ENCODE results near the gene EYS. TPM values are rescaled to one million over a fixed set of nuclear protein-coding genes. Genes with fewer than 3 reads are reported as not detected.
"Not testable (repeated sequence)": the region's sequence is repeated elsewhere in the genome, so short reads cannot be mapped to it uniquely, and the experiment has no call there.

EYS gene
- polyA plus RNA-seq, 1 experiment = not detected

DNA sequence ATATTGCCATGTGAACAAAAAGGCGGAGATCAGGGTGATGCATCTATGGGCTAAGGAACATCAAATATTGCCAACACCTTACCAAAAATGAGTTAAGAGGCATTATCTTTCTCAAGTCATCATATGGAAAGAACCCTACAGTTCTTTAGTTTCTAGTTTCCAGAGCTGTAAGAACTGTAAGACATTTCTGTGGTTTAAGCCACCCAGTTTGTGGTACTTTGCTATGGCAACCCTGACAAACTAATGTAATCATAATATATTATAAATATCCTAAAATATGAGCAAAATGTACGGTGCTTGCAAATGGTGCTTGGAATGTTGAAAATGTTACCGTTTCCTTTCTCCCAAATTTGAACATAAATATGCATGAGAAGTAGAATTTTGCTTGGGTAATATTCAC is 1721.8 kb downstream of the EYS start:
- Histone ChIP-seq H3K4me3 (ENCODE audit: low read depth, low read length) (no peak overlapping the region), H3K36me3 (ENCODE audit: control insufficient read depth, insufficient read depth, low read length) (no peaks in the 10 kb centered on the region), H3K27me3 (ENCODE audit: control insufficient read depth, insufficient read depth, low read length) (no peaks in the 10 kb centered on the region)
- TF ChIP-seq, protein P1, sequence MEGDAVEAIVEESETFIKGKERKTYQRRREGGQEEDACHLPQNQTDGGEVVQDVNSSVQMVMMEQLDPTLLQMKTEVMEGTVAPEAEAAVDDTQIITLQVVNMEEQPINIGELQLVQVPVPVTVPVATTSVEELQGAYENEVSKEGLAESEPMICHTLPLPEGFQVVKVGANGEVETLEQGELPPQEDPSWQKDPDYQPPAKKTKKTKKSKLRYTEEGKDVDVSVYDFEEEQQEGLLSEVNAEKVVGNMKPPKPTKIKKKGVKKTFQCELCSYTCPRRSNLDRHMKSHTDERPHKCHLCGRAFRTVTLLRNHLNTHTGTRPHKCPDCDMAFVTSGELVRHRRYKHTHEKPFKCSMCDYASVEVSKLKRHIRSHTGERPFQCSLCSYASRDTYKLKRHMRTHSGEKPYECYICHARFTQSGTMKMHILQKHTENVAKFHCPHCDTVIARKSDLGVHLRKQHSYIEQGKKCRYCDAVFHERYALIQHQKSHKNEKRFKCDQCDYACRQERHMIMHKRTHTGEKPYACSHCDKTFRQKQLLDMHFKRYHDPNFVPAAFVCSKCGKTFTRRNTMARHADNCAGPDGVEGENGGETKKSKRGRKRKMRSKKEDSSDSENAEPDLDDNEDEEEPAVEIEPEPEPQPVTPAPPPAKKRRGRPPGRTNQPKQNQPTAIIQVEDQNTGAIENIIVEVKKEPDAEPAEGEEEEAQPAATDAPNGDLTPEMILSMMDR (IDR thresholded peaks at IDR 0.05; ENCODE audit: insufficient read depth, low read depth, low read length) = no peak
- CTCF ChIA-PET = no interaction called here
- no peak for DNase-seq (ENCODE audit: low read depth)
- POLR2A ChIA-PET = no interaction called here

DNA sequence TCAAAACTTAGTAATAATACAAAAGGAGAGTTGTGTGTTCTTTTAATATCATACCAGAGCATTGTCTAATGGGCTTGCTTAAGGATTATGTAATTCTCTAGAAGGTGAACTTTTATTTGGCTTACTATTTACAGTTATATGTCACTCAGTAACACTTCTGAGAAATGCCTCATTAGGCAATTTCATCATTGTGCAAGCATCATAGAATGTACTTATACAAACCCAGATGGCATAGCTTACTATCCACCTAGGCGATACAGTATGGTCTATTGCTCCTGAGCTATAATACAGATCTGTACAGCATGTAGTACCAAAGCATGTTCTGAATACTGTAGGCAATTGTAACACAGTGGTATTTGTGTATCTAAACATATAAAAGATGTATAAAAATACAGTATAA is 1731.3 kb downstream of the EYS start:
- ChIA-PET POLR2A (no interaction called here), CTCF (no interaction called here)
- no peaks in the 10 kb centered on the region for H3K27me3 ChIP-seq (ENCODE audit: control insufficient read depth, insufficient read depth, low read length)
- no peaks in the 10 kb centered on the region for H3K36me3 ChIP-seq (ENCODE audit: control insufficient read depth, insufficient read depth, low read length)
- TF ChIP-seq, protein P1 (IDR thresholded peaks at IDR 0.05; ENCODE audit: insufficient read depth, low read depth, low read length) = no peak
- no peak overlapping the region for H3K4me3 ChIP-seq (ENCODE audit: low read depth, low read length)
- no peak for DNase-seq (ENCODE audit: low read depth)

DNA sequence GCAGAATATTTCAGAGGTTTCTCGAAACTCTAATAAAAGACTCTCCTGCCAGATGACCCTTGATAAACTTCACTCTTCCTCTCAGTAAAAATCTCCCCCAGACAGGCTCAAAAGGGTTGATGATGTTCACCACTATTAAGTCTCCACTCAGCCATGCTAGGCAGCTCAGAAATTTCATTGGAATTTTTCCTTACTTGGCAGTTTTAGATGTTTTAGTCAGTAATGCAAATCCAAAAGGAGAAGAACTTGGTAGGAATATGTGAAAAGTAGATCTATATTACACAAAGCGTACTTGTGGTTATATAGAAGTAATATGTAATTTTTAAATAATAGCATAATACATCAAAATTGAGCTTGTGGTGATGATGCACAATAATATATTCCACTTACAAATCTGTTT is 1738.4 kb downstream of the EYS start:
- Histone ChIP-seq H3K36me3 (ENCODE audit: control insufficient read depth, insufficient read depth, low read length) (no peaks in the 10 kb centered on the region), H3K4me3 (ENCODE audit: low read depth, low read length) (no peak overlapping the region), H3K27me3 (ENCODE audit: control insufficient read depth, insufficient read depth, low read length) (no peaks in the 10 kb centered on the region)
- CTCF ChIA-PET = no interaction called here
- TF ChIP-seq, protein P1 (IDR thresholded peaks at IDR 0.05; ENCODE audit: insufficient read depth, low read depth, low read length) = no peak
- POLR2A ChIA-PET = no interaction called here
- no peak for DNase-seq (ENCODE audit: low read depth)

DNA sequence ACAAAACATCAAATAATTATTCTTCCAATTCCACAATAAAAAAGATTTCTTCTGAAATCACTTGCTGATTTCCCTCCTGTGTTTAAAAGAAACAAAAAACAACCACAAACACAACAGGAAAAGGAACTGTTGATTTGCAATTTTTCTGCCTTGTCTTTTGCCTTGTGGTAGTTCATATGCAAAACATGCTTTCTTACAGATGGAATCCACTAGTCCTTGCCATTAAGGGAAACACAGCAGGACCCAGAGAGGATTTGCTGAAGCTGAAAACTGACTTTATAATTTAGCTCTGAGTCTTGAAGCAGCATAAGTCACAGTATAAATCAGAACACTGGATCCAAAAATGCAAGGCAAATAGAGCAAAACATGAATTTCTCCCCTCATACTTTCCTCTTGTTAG is 1742.7 kb downstream of the EYS start:
- POLR2A ChIA-PET = no interaction called here
- CTCF ChIA-PET = no interaction called here
- no peaks in the 10 kb centered on the region for H3K27me3 ChIP-seq (ENCODE audit: control insufficient read depth, insufficient read depth, low read length)
- no peak overlapping the region for H3K4me3 ChIP-seq (ENCODE audit: low read depth, low read length)
- no peak for DNase-seq (ENCODE audit: low read depth)
- H3K36me3 ChIP-seq (ENCODE audit: control insufficient read depth, insufficient read depth, low read length) = no peaks in the 10 kb centered on the region
- TF ChIP-seq, protein P1 (IDR thresholded peaks at IDR 0.05; ENCODE audit: insufficient read depth, low read depth, low read length) = no peak

DNA sequence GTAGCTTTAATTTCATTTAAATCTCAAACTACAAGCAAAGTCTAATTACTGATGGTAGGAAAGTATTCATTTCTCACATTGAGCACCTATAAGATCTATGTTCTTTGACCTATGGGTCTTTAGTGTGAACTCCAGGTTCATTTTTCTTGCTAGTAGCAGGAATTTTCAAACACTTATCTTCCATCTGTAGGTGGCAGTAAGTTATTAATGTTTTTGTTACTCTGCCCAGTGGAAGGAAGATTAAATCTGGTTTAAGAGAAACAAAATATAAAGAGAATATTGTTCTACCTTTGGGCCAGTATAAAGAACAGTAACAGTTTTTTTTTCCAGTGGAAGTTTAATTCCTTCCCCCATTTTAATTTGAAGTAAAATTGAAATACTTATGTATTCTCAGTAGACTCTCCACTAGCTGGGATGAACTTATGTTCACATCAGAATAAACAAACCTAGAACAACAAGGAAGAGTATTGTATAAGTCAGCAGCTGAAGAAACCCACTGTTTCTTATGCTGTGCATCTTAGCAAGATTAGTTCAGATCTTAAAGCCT is 1743.2 kb downstream of the EYS start:
- DNase-seq (ENCODE audit: low read depth) = no peak
- Histone ChIP-seq H3K36me3 (ENCODE audit: control insufficient read depth, insufficient read depth, low read length) (no peaks in the 10 kb centered on the region), H3K27me3 (ENCODE audit: control insufficient read depth, insufficient read depth, low read length) (no peaks in the 10 kb centered on the region), H3K4me3 (ENCODE audit: low read depth, low read length) (no peak overlapping the region)
- ChIA-PET CTCF (no interaction called here), POLR2A (no interaction called here)
- TF ChIP-seq, protein P1 (IDR thresholded peaks at IDR 0.05; ENCODE audit: insufficient read depth, low read depth, low read length) = no peak

DNA sequence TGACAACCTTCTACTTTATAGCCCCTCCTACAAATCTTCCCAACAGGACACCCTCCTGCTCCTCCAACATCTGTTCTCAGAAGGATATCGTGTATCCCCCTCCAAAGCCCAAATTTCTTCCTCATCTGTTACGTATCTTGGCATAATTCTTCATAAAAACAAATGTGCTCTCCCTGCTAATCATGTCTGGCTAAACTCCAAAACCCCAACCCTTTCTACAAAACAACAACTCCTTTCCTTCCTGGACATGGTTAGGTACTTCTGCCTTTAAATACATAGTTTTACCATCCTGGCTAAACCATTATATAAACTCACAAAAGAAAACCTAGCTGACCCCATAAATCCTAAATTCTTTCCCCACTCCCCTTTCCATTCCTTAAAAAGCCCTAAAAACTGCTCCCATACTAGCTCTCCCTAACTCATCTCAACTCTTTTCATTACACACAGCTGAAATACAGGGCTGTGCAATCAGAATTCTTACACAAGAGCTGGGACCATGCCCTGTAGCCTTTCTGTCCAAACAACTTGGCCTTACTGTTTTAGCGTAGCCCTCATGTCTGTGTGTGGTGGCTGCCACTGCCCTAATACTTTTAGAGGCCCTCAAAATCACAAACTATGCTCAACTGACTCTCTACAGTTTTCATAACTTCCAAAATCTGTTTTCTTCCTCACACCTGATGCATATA is 1753.5 kb downstream of the EYS start:
- H3K36me3 ChIP-seq (ENCODE audit: control insufficient read depth, insufficient read depth, low read length); H3K4me3 ChIP-seq (ENCODE audit: low read depth, low read length); CTCF ChIA-PET; H3K27me3 ChIP-seq (ENCODE audit: control insufficient read depth, insufficient read depth, low read length); POLR2A ChIA-PET; DNase-seq (ENCODE audit: low read depth): not testable (repeated sequence)
